Osteoblast (primary cell): ENCODE results near the gene RIPOR2. TPM values are rescaled to one million over a fixed set of nuclear protein-coding genes. Genes with fewer than 3 reads are reported as not detected.

Source experiments
- DNase-seq: peaks from one replicate; pipeline ENCODE4 v3.0.0; 2011; ENCODE audit warnings: low spot score, mixed read lengths; ENCODE audit not compliant: insufficient read length; ENCODE audit errors: missing footprints
- H2AFZ ChIP-seq: 2 replicates; pipeline ENCODE4 v1.6.0; 2011; ENCODE audit warnings: mild to moderate bottlenecking, low read length
- H3K27ac ChIP-seq: 2 replicates; pipeline ENCODE4 v1.5.1; 2011; ENCODE audit warnings: mild to moderate bottlenecking, low read depth, low read length, moderate library complexity
- H3K27me3 ChIP-seq: 2 replicates; pipeline ENCODE4 v1.6.0; 2012; ENCODE audit warnings: mild to moderate bottlenecking, control low read depth, inconsistent platforms, low read length, moderate library complexity; ENCODE audit not compliant: insufficient read depth
- H3K36me3 ChIP-seq: 2 replicates; pipeline ENCODE4 v1.5.1; 2011; ENCODE audit warnings: mild to moderate bottlenecking, low read length, control low read depth, moderate library complexity; ENCODE audit not compliant: insufficient read depth
- H3K4me1 ChIP-seq: 2 replicates; pipeline ENCODE4 v1.5.1; 2011; ENCODE audit warnings: mild to moderate bottlenecking, low read length, control low read depth, moderate library complexity; ENCODE audit not compliant: insufficient read depth
- H3K4me2 ChIP-seq: 2 replicates; pipeline ENCODE4 v1.6.0; 2011; ENCODE audit warnings: mild to moderate bottlenecking, low read length; ENCODE audit not compliant: insufficient read depth
- H3K4me3 ChIP-seq: fragments of 200-600 bp; sonication (generic); 3 replicates; pipeline ENCODE4 v1.5.1; 2012; ENCODE audit warnings: mild to moderate bottlenecking, low read length, inconsistent platforms; ENCODE audit not compliant: insufficient read depth
- H3K79me2 ChIP-seq: 2 replicates; pipeline ENCODE4 v1.6.0; 2012; ENCODE audit warnings: mild to moderate bottlenecking, low read length, control low read depth, inconsistent platforms; ENCODE audit not compliant: insufficient read depth
- H3K9me3 ChIP-seq: 2 replicates; pipeline ENCODE4 v1.5.1; 2011; ENCODE audit warnings: low read depth, low read length, control low read depth
- H4K20me1 ChIP-seq: 2 replicates; pipeline ENCODE4 v1.6.0; 2012; ENCODE audit warnings: mild to moderate bottlenecking, low read length, control low read depth; ENCODE audit not compliant: insufficient read depth
- CTCF ChIP-seq: IDR thresholded peaks from 2 replicates; pipeline ENCODE4 v1.5.1; 2011; ENCODE audit warnings: mild to moderate bottlenecking, low read depth, low read length, moderate library complexity; ENCODE audit errors: extremely low read depth
- total RNA-seq: library from RNA; depleted of rRNA; stranded (reverse); fragments of >200 nt; gene quantifications from 2 replicates; pipeline ENCODE4 v1.2.3, GENCODE V29; 2012

Gene RIPOR2
- total RNA-seq, 1 donor, result 1.4 TPM

- Histone ChIP-seq H3K27ac (no peak overlapping the region), H3K9me3 (no peaks in the 10 kb centered on the region), H3K27me3 (no peaks in the 10 kb centered on the region), H3K36me3 (no peaks in the 10 kb centered on the region), H3K4me2 (no peak overlapping the region), H3K79me2 (no peaks in the 10 kb centered on the region), H3K4me1 (peaks cover 24% of the 10 kb centered on the region), H3K4me3 (no peak overlapping the region), H2AFZ (no peak overlapping the region), H4K20me1 (no peaks in the 10 kb centered on the region)
- no peak for DNase-seq
- TF ChIP-seq CTCF, result no peak
Observed at GRCh38 chr6:24827970-24828369, 107.8 kb downstream of the RIPOR2 start.

GRCh38 chr6:24827162-24827561 lies 108.6 kb downstream of the RIPOR2 start:
- H3K4me2 ChIP-seq, result no peak overlapping the region
- no peak for TF ChIP-seq CTCF
- no peaks in the 10 kb centered on the region for H3K79me2 ChIP-seq
- no peaks in the 10 kb centered on the region for H4K20me1 ChIP-seq
- H3K4me3 ChIP-seq, result no peak overlapping the region
- no peak overlapping the region for H3K27ac ChIP-seq
- peaks cover 21% of the 10 kb centered on the region for H3K4me1 ChIP-seq
- no peaks in the 10 kb centered on the region for H3K27me3 ChIP-seq
- no peaks in the 10 kb centered on the region for H3K9me3 ChIP-seq
- no peak overlapping the region for H2AFZ ChIP-seq
- no peaks in the 10 kb centered on the region for H3K36me3 ChIP-seq
- no peak for DNase-seq

- Histone ChIP-seq H3K27me3 (no peaks in the 10 kb centered on the region), H3K79me2 (no peaks in the 10 kb centered on the region), H3K4me3 (no peak overlapping the region), H3K27ac (no peak overlapping the region), H3K4me1 (peaks cover 10% of the 10 kb centered on the region), H4K20me1 (no peaks in the 10 kb centered on the region), H3K4me2 (no peak overlapping the region), H3K36me3 (no peaks in the 10 kb centered on the region), H2AFZ (no peak overlapping the region), H3K9me3 (no peaks in the 10 kb centered on the region)
- DNase-seq, result no peak
- TF ChIP-seq CTCF, result no peak
Observed at GRCh38 chr6:24825130-24825630, 110.6 kb downstream of the RIPOR2 start.

GRCh38 chr6:24824142-24824938 lies 111.4 kb downstream of the RIPOR2 start:
- H3K27me3 ChIP-seq, result no peaks in the 10 kb centered on the region
- H3K9me3 ChIP-seq, result no peaks in the 10 kb centered on the region
- H3K79me2 ChIP-seq, result no peaks in the 10 kb centered on the region
- DNase-seq, result no peak
- peak overlapping the region; percentile 65 for H2AFZ ChIP-seq
- no peak overlapping the region for H3K27ac ChIP-seq
- H3K4me2 ChIP-seq, result no peak overlapping the region
- no peaks in the 10 kb centered on the region for H3K36me3 ChIP-seq
- peaks cover 10% of the 10 kb centered on the region for H3K4me1 ChIP-seq
- no peak for TF ChIP-seq CTCF
- no peaks in the 10 kb centered on the region for H4K20me1 ChIP-seq
- no peak overlapping the region for H3K4me3 ChIP-seq
